Activated T-helper 2 cell treated with anti-CD3 and anti-CD28 coated beads, Interferon-gamma antibody, Interleukin-2, Interleukin-4, amounts not matched to agents 10 μg/mL and 5 μg/mL and 100 μg/mL, durations not matched to agents 14 hours and 24 hours and 36 hours (primary cell): Measurements from ENCODE around the gene CEP170. TPM values are rescaled to one million over a fixed set of nuclear protein-coding genes. Genes with fewer than 3 reads are reported as not detected.
"Not testable (repeated sequence)": the region's sequence is repeated elsewhere in the genome, so short reads cannot be mapped to it uniquely, and the experiment has no call there.

ENCODE experiments used
- DNase-seq: peaks from one replicate; pipeline ENCODE4 v3.0.0; 2021; ENCODE audit warnings: low spot score
- H3K27ac Mint-ChIP-seq: one replicate; pipeline ENCODE4 v1.8.0; 2021; ENCODE audit warnings: mixed read lengths
- H3K27me3 Mint-ChIP-seq: one replicate; pipeline ENCODE4 v1.8.0; 2021; ENCODE audit warnings: low read depth, mixed read lengths
- H3K36me3 Mint-ChIP-seq: one replicate; pipeline ENCODE4 v1.8.0; 2021; ENCODE audit warnings: low read depth, mixed read lengths
- H3K4me1 Mint-ChIP-seq: one replicate; pipeline ENCODE4 v1.8.0; 2021; ENCODE audit warnings: low read depth, mixed read lengths
- H3K4me3 Mint-ChIP-seq: one replicate; pipeline ENCODE4 v1.8.0; 2021; ENCODE audit warnings: low read depth, mild to moderate bottlenecking, moderate library complexity, mixed read lengths
- H3K9me3 Mint-ChIP-seq: one replicate; pipeline ENCODE4 v1.8.0; 2021; ENCODE audit warnings: mixed read lengths
- intact Hi-C: fragments of 100-400 bp; cut with micrococcal nuclease; formaldehyde crosslinking; loops from one replicate; pipeline ENCODE4 v1.15.1; 2023
- total RNA-seq: library from RNA; stranded (reverse); gene quantifications from 2 replicates; pipeline ENCODE4 v1.2.3, GENCODE V29; 2022

Gene CEP170
- total RNA-seq, 1 donor from 2014 or later, result 50.6 TPM

DNA sequence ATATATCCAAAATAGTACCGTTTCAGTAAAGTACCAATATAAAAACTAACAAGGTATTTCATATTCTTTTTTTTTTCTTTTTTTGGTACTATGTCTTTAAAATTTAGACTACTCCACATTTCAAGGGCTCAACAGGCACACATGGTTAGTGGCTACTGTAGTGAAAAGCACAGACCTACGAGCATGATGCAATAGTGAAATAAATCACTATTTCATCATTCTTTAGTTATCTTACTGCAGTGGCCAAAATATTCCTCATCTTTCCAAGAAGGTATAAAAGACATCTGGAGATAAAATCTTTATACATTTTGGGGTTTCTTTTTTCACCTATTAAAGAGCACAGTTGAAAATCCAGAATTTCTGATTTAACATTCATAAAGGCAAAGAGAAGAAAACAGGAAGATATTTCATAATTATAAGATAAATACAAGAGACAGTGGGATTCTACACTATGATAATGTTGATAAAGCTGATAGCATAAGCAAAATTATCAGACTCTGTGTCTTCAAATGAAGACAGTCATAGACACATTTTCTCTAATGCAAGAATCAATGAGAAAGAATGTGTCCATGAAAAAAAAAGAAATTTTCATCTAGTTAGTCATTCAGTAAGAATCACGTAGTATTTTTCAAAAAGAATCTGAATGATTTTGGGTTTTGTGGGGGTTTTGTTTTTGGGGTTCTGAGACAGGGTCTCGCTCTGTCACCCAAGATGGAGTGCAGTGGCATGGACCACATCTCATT is 41.9 kb downstream of the CEP170 start:
- H3K4me1 Mint-ChIP-seq, result peaks cover 2% of the 10 kb centered on the region
- H3K36me3 Mint-ChIP-seq, result peaks cover 18% of the 10 kb centered on the region
- H3K27ac Mint-ChIP-seq, result no peak overlapping the region
- DNase-seq, result no peak
- H3K27me3 Mint-ChIP-seq, result no peaks in the 10 kb centered on the region
- no peak overlapping the region for H3K4me3 Mint-ChIP-seq
- H3K9me3 Mint-ChIP-seq, result no peaks in the 10 kb centered on the region
- intact Hi-C loops, result no loop called here

DNA sequence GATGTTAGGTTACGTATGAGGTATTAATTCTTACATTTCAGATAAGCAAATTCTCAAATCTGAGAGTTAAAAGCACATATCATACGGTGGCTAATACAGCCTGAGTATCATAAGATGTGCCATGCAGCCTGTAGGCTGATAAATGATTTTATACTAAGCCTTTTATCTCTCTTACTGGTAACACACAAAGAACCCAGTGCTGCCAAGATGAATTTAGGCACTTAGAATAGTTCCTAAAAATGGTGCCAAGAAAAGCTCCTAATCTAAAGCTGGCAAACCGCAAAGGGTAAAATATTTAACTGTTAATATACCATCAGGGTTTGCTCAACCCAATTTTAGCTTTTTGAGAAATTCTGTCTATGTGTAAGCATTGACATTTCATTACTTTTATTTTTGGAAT is 43.1 kb downstream of the CEP170 start:
- H3K4me1 Mint-ChIP-seq, H3K4me3 Mint-ChIP-seq, intact Hi-C loops, H3K9me3 Mint-ChIP-seq, DNase-seq, H3K27me3 Mint-ChIP-seq, H3K27ac Mint-ChIP-seq: not testable (repeated sequence)
- H3K36me3 Mint-ChIP-seq, result peaks cover 21% of the 10 kb centered on the region

DNA sequence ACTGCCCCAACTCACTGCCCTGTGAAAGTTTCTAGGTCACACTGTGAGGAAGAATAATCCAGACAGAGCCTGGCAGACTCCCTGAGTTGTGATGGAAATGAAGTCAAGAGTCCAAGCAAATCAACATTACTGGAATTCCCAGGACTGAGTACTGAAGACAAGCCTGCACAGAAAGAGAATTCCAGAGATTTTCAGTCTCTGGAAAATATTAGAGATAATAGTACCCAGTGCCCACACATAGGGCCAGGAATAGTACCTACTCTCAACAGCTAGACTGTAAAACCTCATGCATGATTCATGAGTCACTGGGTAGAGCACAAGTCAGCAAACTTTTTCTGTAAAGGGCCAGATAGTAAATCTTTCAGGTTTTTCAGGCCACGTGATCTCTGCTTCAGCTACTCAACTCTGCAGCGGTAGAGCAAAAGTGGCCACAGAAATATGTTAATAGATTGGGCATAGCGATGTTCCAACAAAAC is 50.0 kb downstream of the CEP170 start:
- H3K27me3 Mint-ChIP-seq, H3K27ac Mint-ChIP-seq, H3K4me3 Mint-ChIP-seq, H3K4me1 Mint-ChIP-seq, DNase-seq, H3K9me3 Mint-ChIP-seq, intact Hi-C loops: not testable (repeated sequence)
- H3K36me3 Mint-ChIP-seq, result peaks cover 31% of the 10 kb centered on the region

DNA sequence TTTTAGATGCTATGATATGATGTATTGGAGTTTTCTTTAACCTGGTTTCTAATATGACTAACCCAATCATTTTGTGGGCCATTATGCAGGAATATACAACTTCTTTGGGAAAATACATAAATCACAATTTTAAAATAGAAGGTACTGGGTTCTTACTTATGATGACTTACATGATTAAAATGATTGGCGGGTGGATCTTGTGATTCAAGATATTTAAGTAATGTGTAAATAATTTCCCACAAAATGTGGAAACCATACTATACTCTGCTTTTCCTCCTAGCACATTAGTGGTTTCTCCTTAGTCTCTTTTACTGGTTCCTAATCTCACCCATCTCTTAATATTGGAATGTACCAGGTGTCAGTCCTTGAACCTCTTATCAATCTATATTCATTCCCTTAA is 50.7 kb downstream of the CEP170 start:
- H3K4me3 Mint-ChIP-seq, H3K9me3 Mint-ChIP-seq, H3K27ac Mint-ChIP-seq, H3K27me3 Mint-ChIP-seq, DNase-seq, H3K4me1 Mint-ChIP-seq, intact Hi-C loops: not testable (repeated sequence)
- H3K36me3 Mint-ChIP-seq, result peaks cover 31% of the 10 kb centered on the region

DNA sequence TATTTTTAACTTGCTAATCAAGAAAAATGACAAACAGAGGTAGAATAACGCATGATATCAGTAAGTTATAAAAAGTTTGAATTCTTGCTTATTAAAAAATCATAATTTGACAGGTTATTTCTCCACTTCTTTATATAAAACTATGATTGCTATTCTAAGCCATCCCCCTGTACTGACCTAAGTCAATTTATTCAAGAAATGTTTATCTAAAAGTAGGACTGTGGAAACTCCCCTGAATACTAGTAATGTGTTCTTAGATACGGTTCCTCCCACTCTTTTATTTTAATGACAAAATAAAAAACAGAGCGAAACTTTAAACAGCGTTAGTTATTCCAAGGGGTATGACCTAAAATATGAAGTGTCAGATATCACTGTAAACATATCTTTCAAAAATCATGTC is 51.9 kb downstream of the CEP170 start:
- peaks cover 31% of the 10 kb centered on the region for H3K36me3 Mint-ChIP-seq
- DNase-seq, intact Hi-C loops, H3K4me3 Mint-ChIP-seq, H3K4me1 Mint-ChIP-seq, H3K27me3 Mint-ChIP-seq, H3K27ac Mint-ChIP-seq, H3K9me3 Mint-ChIP-seq: not testable (repeated sequence)

DNA sequence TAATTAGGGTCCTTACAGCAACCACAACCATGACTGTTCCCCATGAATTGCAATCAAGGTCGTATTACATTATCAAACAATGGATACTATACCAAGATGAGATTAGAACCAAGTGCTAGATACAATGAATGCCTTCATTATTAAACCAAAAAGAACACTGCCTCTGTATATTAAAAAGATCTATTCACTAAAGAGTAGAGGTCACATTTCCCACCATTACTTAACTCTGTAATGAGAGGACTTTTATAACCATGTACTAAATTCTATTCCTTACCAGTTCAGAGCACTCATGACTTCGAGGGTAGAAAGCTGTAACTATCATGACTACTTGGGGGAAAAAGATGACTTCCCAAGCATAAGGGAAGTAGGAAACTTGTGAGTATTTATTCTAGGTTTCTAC is 53.8 kb downstream of the CEP170 start:
- H3K4me3 Mint-ChIP-seq, H3K27ac Mint-ChIP-seq, H3K27me3 Mint-ChIP-seq, H3K9me3 Mint-ChIP-seq, DNase-seq, intact Hi-C loops, H3K4me1 Mint-ChIP-seq: not testable (repeated sequence)
- H3K36me3 Mint-ChIP-seq, result peaks cover 27% of the 10 kb centered on the region

DNA sequence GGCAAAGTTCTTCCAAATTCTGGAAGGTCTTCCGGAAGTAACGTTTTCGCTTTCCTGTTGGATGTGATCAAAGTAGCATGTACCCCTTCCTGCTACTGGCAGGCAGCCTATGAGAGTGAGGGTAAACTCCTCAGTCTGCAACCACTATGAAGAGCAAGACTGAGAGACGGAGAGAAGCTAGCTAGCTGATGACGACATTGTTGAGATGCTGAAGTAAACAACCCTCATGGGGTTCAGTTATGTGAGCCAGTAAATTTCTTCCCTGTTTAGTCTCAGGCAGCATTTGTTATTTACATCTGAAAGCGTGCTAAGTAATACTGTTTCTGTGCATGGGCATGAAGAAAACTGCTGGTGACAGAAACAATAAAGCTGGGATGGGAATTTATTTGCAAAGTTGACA is 57.6 kb downstream of the CEP170 start:
- H3K9me3 Mint-ChIP-seq, DNase-seq, H3K27me3 Mint-ChIP-seq, intact Hi-C loops, H3K4me3 Mint-ChIP-seq, H3K4me1 Mint-ChIP-seq, H3K27ac Mint-ChIP-seq: not testable (repeated sequence)
- peaks cover 16% of the 10 kb centered on the region for H3K36me3 Mint-ChIP-seq

DNA sequence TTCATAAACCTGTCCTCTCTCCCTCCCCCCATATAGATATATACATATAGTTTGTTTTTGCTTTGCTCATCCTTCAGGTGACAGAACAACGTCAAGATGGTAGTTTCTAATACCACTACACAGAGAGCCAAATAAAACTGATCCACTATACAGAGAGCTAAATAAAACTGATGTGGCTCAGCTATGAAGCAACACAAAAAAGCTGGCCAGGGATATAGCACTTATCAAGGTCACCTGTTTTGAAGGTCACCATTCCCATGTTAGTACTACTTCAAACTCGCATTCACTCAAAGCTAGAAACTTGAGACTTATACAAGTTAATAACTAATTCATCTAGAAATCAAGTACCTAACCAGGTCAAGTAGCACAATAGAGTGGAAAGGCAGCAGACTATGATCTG is 61.8 kb downstream of the CEP170 start:
- peaks cover 19% of the 10 kb centered on the region for H3K36me3 Mint-ChIP-seq
- H3K9me3 Mint-ChIP-seq, intact Hi-C loops, H3K27ac Mint-ChIP-seq, H3K27me3 Mint-ChIP-seq, H3K4me3 Mint-ChIP-seq, DNase-seq, H3K4me1 Mint-ChIP-seq: not testable (repeated sequence)

DNA sequence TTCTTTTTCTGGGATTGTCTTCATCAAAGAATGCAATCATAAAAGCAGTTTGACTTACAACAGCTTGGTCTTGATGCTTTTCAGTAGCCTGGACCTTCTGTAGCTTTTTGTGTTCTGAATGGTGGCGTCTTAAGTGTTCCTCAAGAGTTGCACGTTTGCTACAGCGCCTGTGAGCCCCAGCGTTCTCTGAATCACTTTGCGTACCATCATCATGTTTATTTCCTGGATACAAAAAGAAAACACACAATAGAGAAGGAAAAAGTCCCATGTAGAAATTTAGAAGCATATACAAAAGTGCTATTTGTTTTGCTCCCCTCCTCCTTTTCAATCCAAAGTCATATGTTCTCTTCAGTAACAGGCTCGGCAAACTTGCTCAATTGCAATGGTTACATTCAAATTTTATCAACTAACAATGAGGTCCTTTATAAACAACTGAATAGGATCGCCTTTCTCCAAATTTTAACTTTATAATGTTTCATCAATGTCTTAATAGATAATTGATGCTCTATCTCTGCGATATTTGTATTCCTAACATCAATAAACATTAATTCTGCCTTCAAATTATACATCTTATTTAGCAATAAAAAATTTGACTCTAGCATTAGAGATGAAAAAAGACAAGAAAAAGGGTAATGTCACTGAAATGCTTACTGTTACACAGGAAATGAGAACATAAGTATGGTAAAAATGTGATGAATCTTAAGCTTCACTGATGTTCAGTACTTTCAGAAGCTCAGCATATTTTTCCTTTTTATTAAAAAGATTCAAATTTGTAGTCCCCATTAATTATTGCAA is 68.7 kb downstream of the CEP170 start:
- H3K4me1 Mint-ChIP-seq, H3K9me3 Mint-ChIP-seq, H3K4me3 Mint-ChIP-seq, DNase-seq, H3K27me3 Mint-ChIP-seq, H3K27ac Mint-ChIP-seq, intact Hi-C loops: not testable (repeated sequence)
- H3K36me3 Mint-ChIP-seq, result peaks cover 34% of the 10 kb centered on the region

DNA sequence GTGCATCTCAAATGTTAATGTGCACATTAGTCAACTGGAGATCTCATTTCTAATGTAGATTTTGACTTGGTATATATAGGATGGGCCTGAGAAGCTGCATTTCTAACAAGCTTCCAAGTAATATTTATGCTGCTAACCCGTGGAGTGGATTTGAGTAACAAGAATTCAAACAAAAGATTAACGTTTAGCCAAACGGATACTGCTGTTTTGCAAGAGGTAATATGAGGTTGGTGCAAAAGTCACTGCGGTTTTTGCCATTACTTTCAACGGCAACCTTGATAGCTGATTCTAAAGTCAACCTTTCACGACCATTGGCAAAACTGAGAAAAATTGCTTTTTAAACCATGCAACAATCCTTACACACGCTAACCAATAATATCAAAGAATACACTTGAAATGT is 70.3 kb downstream of the CEP170 start:
- H3K27ac Mint-ChIP-seq, intact Hi-C loops, H3K27me3 Mint-ChIP-seq, DNase-seq, H3K4me3 Mint-ChIP-seq, H3K9me3 Mint-ChIP-seq: not testable (repeated sequence)
- Mint-ChIP-seq H3K36me3 (peaks cover 38% of the 10 kb centered on the region), H3K4me1 (peaks cover 11% of the 10 kb centered on the region)

DNA sequence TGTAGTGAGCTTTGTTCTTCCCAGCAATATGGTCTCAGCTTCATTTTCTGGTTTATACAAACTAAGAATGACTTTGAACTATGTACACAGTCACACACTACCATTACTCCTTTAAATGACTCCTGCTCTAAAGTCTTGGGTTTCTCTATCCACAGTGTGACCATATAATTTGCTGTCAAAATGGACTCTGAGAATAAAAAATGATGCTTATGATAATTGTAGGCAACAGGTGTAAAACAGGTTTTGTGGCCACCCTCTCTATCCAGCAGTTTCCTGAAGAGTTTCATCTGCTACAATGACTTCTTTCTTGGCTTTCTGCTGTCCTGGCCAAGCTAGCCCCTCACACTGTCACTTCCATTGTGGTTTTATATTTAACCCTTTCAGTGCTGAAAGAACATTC is 71.4 kb downstream of the CEP170 start:
- H3K27me3 Mint-ChIP-seq, H3K9me3 Mint-ChIP-seq, intact Hi-C loops, DNase-seq, H3K4me3 Mint-ChIP-seq, H3K27ac Mint-ChIP-seq: not testable (repeated sequence)
- Mint-ChIP-seq H3K4me1 (peaks cover 18% of the 10 kb centered on the region), H3K36me3 (peaks cover 42% of the 10 kb centered on the region)

DNA sequence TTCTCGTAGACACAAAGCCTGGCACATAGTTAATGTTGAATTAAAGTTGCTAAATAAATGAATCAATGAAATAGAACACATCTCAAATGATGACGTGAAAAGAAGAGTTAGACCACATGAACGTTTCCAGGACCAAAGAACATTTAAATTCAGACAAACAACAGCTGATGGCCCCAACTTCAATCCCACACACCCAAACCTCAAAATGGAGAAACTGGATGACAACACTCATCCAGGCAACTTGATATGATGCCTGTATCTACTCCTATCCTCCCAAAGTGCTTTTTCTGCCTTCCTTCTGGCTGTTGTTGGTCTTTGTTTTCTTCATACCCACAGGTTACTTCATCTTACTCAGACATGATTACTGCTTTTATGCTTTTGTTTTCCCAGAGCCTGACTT is 71.9 kb downstream of the CEP170 start:
- Mint-ChIP-seq H3K4me1 (peaks cover 18% of the 10 kb centered on the region), H3K36me3 (peaks cover 42% of the 10 kb centered on the region)
- intact Hi-C loops, H3K27ac Mint-ChIP-seq, H3K9me3 Mint-ChIP-seq, DNase-seq, H3K4me3 Mint-ChIP-seq, H3K27me3 Mint-ChIP-seq: not testable (repeated sequence)

DNA sequence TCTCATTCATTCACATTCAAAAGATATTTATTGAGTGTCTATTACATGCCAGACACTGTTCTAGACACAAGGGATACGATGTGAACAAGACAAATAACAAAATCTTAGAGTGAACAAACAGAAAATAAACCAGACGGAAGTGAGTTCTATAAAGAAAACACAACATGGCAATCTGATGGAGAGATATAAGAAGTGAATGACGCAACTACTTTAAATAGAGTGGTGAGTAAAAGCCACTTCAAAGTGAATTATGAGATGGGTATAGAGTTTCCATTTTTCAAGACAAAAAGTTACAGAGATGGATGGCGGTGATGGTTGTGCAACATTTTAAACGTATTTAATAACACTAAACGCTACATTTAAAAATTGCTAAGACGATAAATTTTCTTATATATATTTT is 75.4 kb downstream of the CEP170 start:
- DNase-seq, result no peak
- H3K36me3 Mint-ChIP-seq, result peaks cover 17% of the 10 kb centered on the region
- H3K9me3 Mint-ChIP-seq, result no peaks in the 10 kb centered on the region
- H3K27me3 Mint-ChIP-seq, result no peaks in the 10 kb centered on the region
- no peak overlapping the region for H3K4me3 Mint-ChIP-seq
- peaks cover 16% of the 10 kb centered on the region for H3K4me1 Mint-ChIP-seq
- peak overlapping the region; percentile 48 for H3K27ac Mint-ChIP-seq
- intact Hi-C loops, result loop anchor here (10.0 kb wide), 1 partner anchor 75 kb away; the partner anchor contains the start of genes CEP170 and SDCCAG8
